ENCODE measurements around the gene PRKCH.
"Not testable (repeated sequence)": the region's sequence is repeated elsewhere in the genome, so short reads cannot be mapped to it uniquely, and the experiment has no call there.

Gene PRKCH

GRCh38 chr14:61304688-61305087 is 16.7 kb upstream of the PRKCH start:
- Histone ChIP-seq H3K27me3 (ENCODE audit: insufficient read depth, low read length, poor library complexity, severe bottlenecking) (no peaks in the 10 kb centered on the region), H3K9me2 (replicated peaks; ENCODE audit: low read depth, low read length) (no peaks in the 10 kb centered on the region), H3K9ac (ENCODE audit: low read depth, low read length, poor library complexity, severe bottlenecking) (no peak overlapping the region), H3K36me3 (ENCODE audit: insufficient read depth, low read length) (peaks cover 3% of the 10 kb centered on the region; the same call in 1 of the 2 replicates), H3K79me2 (ENCODE audit: insufficient read depth, low read length) (no peaks in the 10 kb centered on the region), H3F3A (ENCODE audit: low read depth) (peaks cover 21% of the 10 kb centered on the region), H3K4me3 (ENCODE audit: low read length, poor library complexity, severe bottlenecking) (no peak overlapping the region), H3K9me3 (ENCODE audit: insufficient read depth, low read depth, low read length) (peaks cover 26% of the 10 kb centered on the region; the same call in 1 of the 2 replicates), H2AFZ (ENCODE audit: low read length) (no peak overlapping the region), H3K4me1 (ENCODE audit: insufficient read depth, low read length, poor library complexity, severe bottlenecking) (peaks cover 44% of the 10 kb centered on the region), H3K4me2 (ENCODE audit: low read depth, low read length, poor library complexity, severe bottlenecking) (no peak overlapping the region), H4K20me1 (ENCODE audit: insufficient read depth, low read length, poor library complexity, severe bottlenecking) (no peaks in the 10 kb centered on the region)
- no peak for TF ChIP-seq CTCF (conservative IDR thresholded peaks at IDR 0.05; ENCODE audit: low read length)
- no peak for TF ChIP-seq EZH2phosphoT487 (IDR thresholded peaks at IDR 0.05; ENCODE audit: borderline replicate concordance)

- Histone ChIP-seq H3K9ac (ENCODE audit: low read depth, low read length, poor library complexity, severe bottlenecking) (peak overlapping the region; percentile 53), H3F3A (ENCODE audit: low read depth) (peaks cover 21% of the 10 kb centered on the region), H3K9me3 (ENCODE audit: insufficient read depth, low read depth, low read length) (peaks cover 61% of the 10 kb centered on the region), H3K36me3 (ENCODE audit: insufficient read depth, low read length) (peaks cover 6% of the 10 kb centered on the region; the same call in 1 of the 2 replicates), H3K4me1 (ENCODE audit: insufficient read depth, low read length, poor library complexity, severe bottlenecking) (peaks cover 34% of the 10 kb centered on the region), H3K4me2 (ENCODE audit: low read depth, low read length, poor library complexity, severe bottlenecking) (peak overlapping the region; percentile 67), H3K79me2 (ENCODE audit: insufficient read depth, low read length) (no peaks in the 10 kb centered on the region), H2AFZ (ENCODE audit: low read length) (no peak overlapping the region), H4K20me1 (ENCODE audit: insufficient read depth, low read length, poor library complexity, severe bottlenecking) (no peaks in the 10 kb centered on the region), H3K27me3 (ENCODE audit: insufficient read depth, low read length, poor library complexity, severe bottlenecking) (no peaks in the 10 kb centered on the region), H3K4me3 (ENCODE audit: low read length, poor library complexity, severe bottlenecking) (peak overlapping the region; percentile 35), H3K9me2 (replicated peaks; ENCODE audit: low read depth, low read length) (no peaks in the 10 kb centered on the region)
- TF ChIP-seq CTCF (conservative IDR thresholded peaks at IDR 0.05; ENCODE audit: low read length): no peak
- TF ChIP-seq EZH2phosphoT487 (IDR thresholded peaks at IDR 0.05; ENCODE audit: borderline replicate concordance): no peak
Measured at GRCh38 chr14:61308198-61308597, 13.2 kb upstream of the PRKCH start.

- H3K4me3 ChIP-seq (ENCODE audit: low read length, poor library complexity, severe bottlenecking): peak overlapping the region; percentile 32
- not testable (repeated sequence) for H3K36me3 ChIP-seq (ENCODE audit: insufficient read depth, low read length); H3K27me3 ChIP-seq (ENCODE audit: insufficient read depth, low read length, poor library complexity, severe bottlenecking); H2AFZ ChIP-seq (ENCODE audit: low read length); H3K79me2 ChIP-seq (ENCODE audit: insufficient read depth, low read length); H4K20me1 ChIP-seq (ENCODE audit: insufficient read depth, low read length, poor library complexity, severe bottlenecking); H3K9me2 ChIP-seq (replicated peaks; ENCODE audit: low read depth, low read length)
- H3F3A ChIP-seq (ENCODE audit: low read depth): peaks cover 21% of the 10 kb centered on the region
- H3K9ac ChIP-seq (ENCODE audit: low read depth, low read length, poor library complexity, severe bottlenecking): peak overlapping the region; percentile 37
- peak overlapping the region; percentile 67 for H3K4me2 ChIP-seq (ENCODE audit: low read depth, low read length, poor library complexity, severe bottlenecking)
- peaks cover 34% of the 10 kb centered on the region for H3K4me1 ChIP-seq (ENCODE audit: insufficient read depth, low read length, poor library complexity, severe bottlenecking)
- H3K9me3 ChIP-seq (ENCODE audit: insufficient read depth, low read depth, low read length): peaks cover 66% of the 10 kb centered on the region
Measured at GRCh38 chr14:61308701-61309100, 12.7 kb upstream of the PRKCH start.

DNA sequence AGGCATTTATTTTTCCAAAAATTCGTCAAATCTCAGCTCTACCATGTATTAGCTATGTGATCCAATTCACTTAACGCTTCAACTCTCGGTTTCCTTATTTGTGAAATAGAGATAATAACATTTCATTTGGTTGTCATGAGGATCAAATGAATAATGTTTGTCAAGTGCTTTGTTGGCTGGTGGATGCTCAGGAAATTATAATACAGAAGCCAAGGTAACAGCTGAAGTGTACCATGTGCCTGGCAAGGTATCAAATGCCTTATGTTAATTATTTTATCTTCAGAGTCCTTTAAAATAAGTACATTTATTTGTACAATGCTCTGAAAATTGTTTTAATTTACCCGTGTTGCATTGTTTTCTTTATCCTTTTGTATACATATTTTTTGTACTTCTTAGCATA is 6.1 kb upstream of the PRKCH start:
- no peaks in the 10 kb centered on the region for H4K20me1 ChIP-seq (ENCODE audit: insufficient read depth, low read length, poor library complexity, severe bottlenecking)
- H3K4me1 ChIP-seq (ENCODE audit: insufficient read depth, low read length, poor library complexity, severe bottlenecking): peaks cover 5% of the 10 kb centered on the region
- H3K4me2 ChIP-seq (ENCODE audit: low read depth, low read length, poor library complexity, severe bottlenecking): no peak overlapping the region
- no peaks in the 10 kb centered on the region for H3K79me2 ChIP-seq (ENCODE audit: insufficient read depth, low read length)
- no peaks in the 10 kb centered on the region for H3F3A ChIP-seq (ENCODE audit: low read depth)
- H3K9me2 ChIP-seq (replicated peaks; ENCODE audit: low read depth, low read length): no peaks in the 10 kb centered on the region
- H3K36me3 ChIP-seq (ENCODE audit: insufficient read depth, low read length): peaks cover 3% of the 10 kb centered on the region; the same call in 1 of the 2 replicates
- H3K4me3 ChIP-seq (ENCODE audit: low read length, poor library complexity, severe bottlenecking): no peak overlapping the region
- H3K9me3 ChIP-seq (ENCODE audit: insufficient read depth, low read depth, low read length): peaks cover 38% of the 10 kb centered on the region
- no peak for TF ChIP-seq EZH2phosphoT487 (IDR thresholded peaks at IDR 0.05; ENCODE audit: borderline replicate concordance)
- no peak for TF ChIP-seq CTCF (conservative IDR thresholded peaks at IDR 0.05; ENCODE audit: low read length)
- H3K9ac ChIP-seq (ENCODE audit: low read depth, low read length, poor library complexity, severe bottlenecking): no peak overlapping the region
- no peaks in the 10 kb centered on the region for H3K27me3 ChIP-seq (ENCODE audit: insufficient read depth, low read length, poor library complexity, severe bottlenecking)
- H2AFZ ChIP-seq (ENCODE audit: low read length): no peak overlapping the region

All from Loucy (cell line).